B cell (primary cell): ENCODE measurements around the gene CDC40. TPM values are rescaled to one million over a fixed set of nuclear protein-coding genes. Genes with fewer than 3 reads are reported as not detected.
A peak's percentile ranks its signal among the peaks of the same experiment; 100 is the strongest.

Experiments used
- ATAC-seq: fragments of 200-7000 bp; cut with Tn5 transposase; one replicate; pipeline ENCODE4 v1.10.0; 2021; ENCODE audit warnings: low read depth, mild to moderate bottlenecking, moderate number of reproducible peaks, moderate library complexity
- CTCF ChIA-PET: fragments of 350-600 bp; sonication (Branson Sonifier 250); formaldehyde crosslinking; loops from one replicate; lab custom pipeline; 2021; ENCODE audit warnings: antibody characterized with exemption, inconsistent platforms; lab: Charles Lee
- POLR2A ChIA-PET: fragments of 350-600 bp; sonication (Branson Sonifier 250); formaldehyde crosslinking; loops from one replicate; lab custom pipeline; 2021; ENCODE audit warnings: antibody characterized with exemption; lab: Charles Lee
- DNase-seq: peaks from one replicate; pipeline ENCODE4 v3.0.0; 2013
- H2AFZ ChIP-seq: 2 replicates; pipeline ENCODE4 v1.6.1; 2012; ENCODE audit warnings: mild to moderate bottlenecking, low read depth, low read length; ENCODE audit not compliant: insufficient read depth, poor library complexity, severe bottlenecking
- H3K27ac ChIP-seq, 2 donors: 1 replicate in 1 of 2; 2 replicates in 1 of 2; pipeline ENCODE4 v1.5.1; 2012 to 2013; ENCODE audit warnings: low read length in 2 of 2, mild to moderate bottlenecking in 2 of 2, moderate library complexity in 1 of 2
- H3K27me3 ChIP-seq, 4 experiments: fragments of 200-600 bp in 1 of 4; sonication (generic) in 1 of 4; replicated peaks in 1 of 4; 1 replicate in 2 of 4; 2 replicates in 2 of 4; pipeline versions ENCODE4 v1.6.1 to v1.7.0; 2013 to 2016; ENCODE audit warnings: low read length in 3 of 4, mild to moderate bottlenecking in 2 of 4, mixed read lengths in 1 of 4, moderate library complexity in 1 of 4; ENCODE audit not compliant: insufficient read depth in 4 of 4, control insufficient read depth in 3 of 4; ENCODE audit errors: control extremely low read depth in 1 of 4
- H3K36me3 ChIP-seq, 2 experiments: replicated peaks in 1 of 2; 1 replicate in 1 of 2; 2 replicates in 1 of 2; pipeline versions ENCODE4 v1.6.1 to v1.7.1; 2013; ENCODE audit warnings: low read length in 1 of 2; ENCODE audit not compliant: insufficient read depth in 2 of 2, control insufficient read depth in 1 of 2; ENCODE audit errors: control extremely low read depth in 1 of 2, extremely low read depth in 1 of 2
- H3K4me1 ChIP-seq, 2 donors: fragments of 200-600 bp in 1 of 2; sonication (generic) in 1 of 2; 1 replicate in 1 of 2; 2 replicates in 1 of 2; pipeline versions ENCODE4 v1.5.1 to v1.6.1; 2013 to 2017; ENCODE audit warnings: low read length in 2 of 2; ENCODE audit not compliant: control insufficient read depth in 2 of 2, insufficient read depth in 2 of 2
- H3K4me2 ChIP-seq: replicated peaks from 2 replicates; pipeline ENCODE3; 2012; ENCODE audit warnings: mild to moderate bottlenecking, low read depth, low read length; ENCODE audit not compliant: poor library complexity, severe bottlenecking
- H3K4me3 ChIP-seq, 5 experiments: fragments of 200-600 bp in 1 of 5; sonication (generic) in 1 of 5; 1 replicate in 3 of 5; 2 replicates in 2 of 5; pipeline versions ENCODE4 v1.5.1 to v1.7.0; 2011 to 2016; ENCODE audit warnings: low read length in 4 of 5, mild to moderate bottlenecking in 4 of 5, low read depth in 2 of 5, control low read depth in 1 of 5, moderate library complexity in 1 of 5; ENCODE audit not compliant: insufficient read depth in 1 of 5; ENCODE audit errors: control extremely low read depth in 1 of 5, extremely low read depth in 1 of 5
- H3K79me2 ChIP-seq: fragments of 200-600 bp; sonication (generic); one replicate; pipeline ENCODE4 v1.6.0; 2016; ENCODE audit warnings: low read length; ENCODE audit not compliant: control insufficient read depth, insufficient read depth
- H3K9ac ChIP-seq: fragments of 200-600 bp; sonication (generic); 2 replicates; pipeline ENCODE4 v1.6.1; 2017; ENCODE audit warnings: mild to moderate bottlenecking, low read length, moderate library complexity
- H3K9me3 ChIP-seq, 3 donors: one replicate each; pipeline versions ENCODE4 v1.6.1 to v1.7.1; 2013; ENCODE audit warnings: low read length in 2 of 3; ENCODE audit not compliant: control insufficient read depth in 2 of 3, insufficient read depth in 1 of 3; ENCODE audit errors: control extremely low read depth in 1 of 3
- H4K20me1 ChIP-seq: 2 replicates; pipeline ENCODE4 v1.6.0; 2012; ENCODE audit warnings: mild to moderate bottlenecking, low read length; ENCODE audit not compliant: insufficient read depth, control insufficient read depth, poor library complexity, severe bottlenecking
- H3K27ac Mint-ChIP-seq: one replicate; pipeline ENCODE4 v1.8.0; 2021; ENCODE audit warnings: mixed read lengths
- H3K27me3 Mint-ChIP-seq: one replicate; pipeline ENCODE4 v1.8.0; 2021; ENCODE audit warnings: mixed read lengths
- H3K4me1 Mint-ChIP-seq: one replicate; pipeline ENCODE4 v1.8.0; 2021; ENCODE audit warnings: mixed read lengths
- H3K4me3 Mint-ChIP-seq: one replicate; pipeline ENCODE4 v1.8.0; 2021; ENCODE audit warnings: mixed read lengths
- H3K9me3 Mint-ChIP-seq: one replicate; pipeline ENCODE4 v1.8.0; 2022; ENCODE audit warnings: mixed read lengths; ENCODE audit not compliant: insufficient read depth
- CTCF ChIP-seq: fragments of 200-600 bp; IDR thresholded peaks from one replicate; pipeline ENCODE4 v1.8.0; 2022; ENCODE audit warnings: antibody characterized with exemption, mild to moderate bottlenecking
- EZH2 ChIP-seq: IDR thresholded peaks from 2 replicates; pipeline ENCODE4 v1.6.1; 2012; ENCODE audit warnings: borderline replicate concordance, low read depth, mild to moderate bottlenecking, moderate library complexity, low read length; ENCODE audit not compliant: insufficient read depth, poor library complexity, severe bottlenecking
- WGBS: methylation state at CpG from one replicate; pipeline ENCODE4 v1.1.5; 2013; ENCODE audit warnings: missing lambda C conversion rate; ENCODE audit not compliant: insufficient coverage; 5-methylcytosine and 5-hydroxymethylcytosine counted together
- intact Hi-C: fragments of 100-400 bp; cut with micrococcal nuclease; formaldehyde crosslinking; loops from one replicate; pipeline ENCODE4 v1.10.0; 2022
- polyA plus RNA-seq: library from polyadenylated mRNA; depleted of rRNA; stranded (reverse); fragments of >200 nt; gene quantifications from 2 replicates; pipeline ENCODE4 v1.2.3, GENCODE V29; 2012
- total RNA-seq, 2 donors: library from RNA; stranded (reverse); fragments of 120-200 nt in 1 of 2; gene quantifications; 1 replicate in 1 of 2; 2 replicates in 1 of 2; pipeline versions ENCODE4 v1.2.3 to v1.2.4, GENCODE V29; 2013 to 2022

Gene CDC40
- total and polyA plus RNA-seq, 2 donors (not counting 1 experiment from before 2014, with no cell fraction given): 12.7 to 52.4 TPM

DNA sequence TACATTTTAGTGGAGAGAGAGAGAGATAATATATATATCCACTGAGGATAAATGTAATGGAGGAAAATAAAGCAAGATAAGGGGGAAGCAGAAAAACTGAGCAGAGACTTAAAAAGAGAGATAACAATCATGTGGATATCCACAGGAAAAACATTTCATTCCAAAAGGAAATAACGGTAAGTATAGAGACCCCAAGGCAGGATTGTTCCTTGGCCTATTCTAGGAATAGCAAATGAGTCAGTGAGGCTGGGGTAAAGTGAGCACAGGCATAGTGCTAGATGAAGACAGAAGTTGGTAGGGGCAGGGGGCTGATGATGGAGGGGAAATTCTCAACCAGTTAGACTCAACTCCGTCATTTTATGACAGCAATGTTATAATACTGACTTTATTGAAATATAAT, 11.2 kb downstream of the CDC40 start:
- no peaks in the 10 kb centered on the region for H3K9me3 ChIP-seq

DNA sequence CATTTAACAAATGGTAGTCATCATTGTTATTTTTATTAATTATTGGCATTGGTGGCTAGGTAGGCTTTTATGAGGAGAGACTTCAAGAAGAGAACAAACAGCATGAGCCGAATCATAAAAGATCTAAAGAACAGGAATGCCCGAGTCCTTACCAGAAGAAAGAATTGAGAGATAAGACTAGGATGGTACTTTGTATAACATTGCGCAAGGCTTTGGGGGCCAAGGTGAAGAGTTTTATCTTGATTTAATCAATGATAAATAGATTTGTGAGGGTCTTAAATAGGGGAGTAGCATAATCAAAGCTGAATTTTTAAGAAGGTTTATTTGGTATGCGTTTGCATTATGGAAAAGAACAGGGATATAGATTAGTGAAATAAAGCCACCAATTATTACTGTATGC, 15.4 kb downstream of the CDC40 start:
- Mint-ChIP-seq H3K4me3 (no peak overlapping the region), H3K27ac (no peak overlapping the region), H3K9me3 (no peaks in the 10 kb centered on the region), H3K4me1 (peaks cover 21% of the 10 kb centered on the region), H3K27me3 (no peaks in the 10 kb centered on the region)
- ChIA-PET CTCF (no interaction called here), POLR2A (no interaction called here)
- TF ChIP-seq CTCF: no peak
- no peak for TF ChIP-seq EZH2
- H2AFZ ChIP-seq: no peak overlapping the region
- H3K4me3 ChIP-seq: no peak overlapping the region
- H3K79me2 ChIP-seq: peaks cover 92% of the 10 kb centered on the region
- peaks cover 6 to 20% of the 10 kb centered on the region in 2 donors for H3K4me1 ChIP-seq
- intact Hi-C loops: no loop called here
- no peak overlapping the region for H3K9ac ChIP-seq
- H3K27me3 ChIP-seq: no peaks in the 10 kb centered on the region
- ATAC-seq: no peak
- no peak overlapping the region for H3K4me2 ChIP-seq
- no peaks in the 10 kb centered on the region for H3K9me3 ChIP-seq
- H4K20me1 ChIP-seq: peaks cover 43% of the 10 kb centered on the region
- no peak for DNase-seq
- WGBS: 97% methylated on average over 3 of the region's 4 CpGs
- H3K36me3 ChIP-seq: peaks cover 12 to 13% of the 10 kb centered on the region in 2 experiments
- H3K27ac ChIP-seq: no peak overlapping the region

More for the DNA sequence above, 11.2 kb downstream of the CDC40 start:
- no peak overlapping the region for H3K27ac Mint-ChIP-seq
- no peak overlapping the region for H2AFZ ChIP-seq
- H3K4me3 ChIP-seq: no peak overlapping the region
- no peak for DNase-seq
- H4K20me1 ChIP-seq: peaks cover 67% of the 10 kb centered on the region
- H3K4me1 Mint-ChIP-seq: peaks cover 33% of the 10 kb centered on the region
- CTCF ChIA-PET: interaction anchor here (1.5 kb wide), 1 partner anchor 14 kb away, joined by 3 read pairs; no protein-coding TSS in a partner anchor
- H3K27ac ChIP-seq: peak overlapping the region in 1 of 2 donors; percentile 28
- H3K4me2 ChIP-seq: no peak overlapping the region
- H3K27me3 Mint-ChIP-seq: no peaks in the 10 kb centered on the region
- H3K9me3 Mint-ChIP-seq: no peaks in the 10 kb centered on the region
- ATAC-seq: no peak
- H3K27me3 ChIP-seq: no peaks in the 10 kb centered on the region
- TF ChIP-seq EZH2: no peak
- TF ChIP-seq CTCF: no peak
- intact Hi-C loops: no loop called here
- H3K4me1 ChIP-seq: peaks cover 18 to 41% of the 10 kb centered on the region in 2 donors
- H3K4me3 Mint-ChIP-seq: no peak overlapping the region
- POLR2A ChIA-PET: no interaction called here
- no CpG with 5 or more reads among the region's 2 CpGs for WGBS
- H3K79me2 ChIP-seq: peaks cover 98% of the 10 kb centered on the region
- H3K9ac ChIP-seq: no peak overlapping the region
- peaks cover 15 to 17% of the 10 kb centered on the region in 2 experiments for H3K36me3 ChIP-seq
